DMS79 (cell line): ENCODE data around the gene ARHGAP26.

ENCODE experiments used
- DNase-seq: peaks from one replicate; lab custom pipeline; 2025; lab: John Stamatoyannopoulos, UW

Gene ARHGAP26

GRCh38 chr5:143208365-143208641, 438.1 kb downstream of the ARHGAP26 start:
- DNase-seq: no peak

- no peak for DNase-seq
Measured at GRCh38 chr5:143208781-143209510, 438.8 kb downstream of the ARHGAP26 start.

GRCh38 chr5:143209881-143210395, 439.8 kb downstream of the ARHGAP26 start:
- DNase-seq: no peak

DNA sequence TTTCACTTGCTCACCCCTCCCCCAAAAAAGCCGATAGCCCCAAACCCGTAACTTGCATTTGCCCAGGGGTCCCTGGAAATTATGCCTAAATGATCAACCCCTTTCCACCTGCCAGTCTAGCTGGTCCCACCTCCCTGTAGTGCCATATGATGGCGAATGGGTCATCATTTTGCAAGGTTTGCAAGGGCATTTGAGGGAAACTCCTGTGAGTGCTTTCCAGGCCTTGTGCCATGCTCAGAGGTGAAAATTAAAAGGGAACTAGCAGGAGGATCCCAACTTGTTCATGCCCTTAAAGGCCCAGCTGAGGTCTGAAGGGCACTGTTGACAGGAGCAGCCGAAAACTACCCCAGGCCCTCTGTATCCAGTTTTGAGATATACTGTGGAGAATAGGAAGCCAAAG, 440.4 kb downstream of the ARHGAP26 start:
- no peak for DNase-seq

DNA sequence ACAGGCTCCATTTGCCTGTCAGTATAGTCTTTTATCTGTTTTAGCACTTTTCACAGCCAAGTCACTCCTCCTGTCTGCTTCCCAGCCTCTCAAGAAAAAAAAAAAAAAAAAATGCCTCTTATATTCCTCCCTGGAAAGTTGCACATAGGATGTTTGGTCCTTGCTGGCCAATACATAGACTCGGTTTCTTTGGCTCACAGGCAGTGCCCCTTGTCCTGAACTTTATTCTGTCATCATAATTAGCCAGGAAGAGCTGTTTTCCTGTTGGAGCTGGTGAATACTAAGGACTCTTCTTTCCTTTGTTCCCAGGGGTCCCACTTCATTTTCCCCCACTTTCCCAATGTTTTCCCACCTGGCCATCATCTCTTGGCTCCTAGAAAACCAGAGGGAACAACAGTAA, 442.1 kb downstream of the ARHGAP26 start:
- DNase-seq: no peak

- no peak for DNase-seq
Measured at GRCh38 chr5:143213231-143213850, 443.2 kb downstream of the ARHGAP26 start.

DNA sequence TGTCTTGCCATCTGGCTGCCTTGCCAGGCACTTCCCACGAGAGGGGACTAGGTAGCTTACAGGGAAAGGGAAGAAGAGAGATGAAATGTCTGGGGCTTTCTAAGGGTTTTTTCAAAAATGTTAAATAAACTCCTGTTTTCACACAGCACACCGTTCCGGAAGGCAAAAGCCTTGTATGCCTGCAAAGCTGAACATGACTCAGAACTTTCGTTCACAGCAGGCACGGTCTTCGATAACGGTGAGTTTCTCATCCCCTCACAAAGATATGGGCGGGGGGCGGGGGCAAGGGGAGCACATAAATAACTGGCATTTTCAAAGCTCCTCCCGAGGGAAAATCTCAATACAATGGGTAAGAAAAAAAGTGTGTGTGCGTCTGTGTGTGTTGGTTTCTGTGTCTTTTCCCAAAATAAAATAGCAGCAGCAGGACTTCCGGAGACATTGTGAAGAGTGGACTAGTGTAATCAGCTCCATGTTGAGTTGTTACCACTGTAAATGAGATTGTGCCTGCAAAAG, 443.7 kb downstream of the ARHGAP26 start:
- DNase-seq: no peak

- no peak for DNase-seq
Measured at GRCh38 chr5:143214458-143214857, 444.3 kb downstream of the ARHGAP26 start.

DNA sequence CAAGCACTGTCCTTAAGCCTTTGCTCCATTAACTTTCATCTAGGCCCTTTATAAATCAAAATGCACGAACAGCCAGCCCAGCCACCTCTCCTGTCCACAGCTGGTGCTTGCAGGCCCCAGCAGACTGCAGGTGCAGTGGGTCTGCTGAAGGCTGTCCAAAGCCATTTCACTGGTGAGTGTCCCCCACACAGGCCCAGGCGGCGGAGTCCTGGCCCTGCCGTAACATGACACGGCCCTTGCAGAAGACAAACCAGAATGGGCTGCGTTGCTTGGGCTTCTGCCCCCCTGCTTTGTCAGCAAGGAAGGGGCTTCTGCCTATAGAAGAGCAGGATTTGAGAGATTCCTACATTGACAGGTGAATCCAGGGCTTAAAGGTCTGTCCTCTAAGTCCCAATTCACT, 444.7 kb downstream of the ARHGAP26 start:
- DNase-seq: no peak

DNA sequence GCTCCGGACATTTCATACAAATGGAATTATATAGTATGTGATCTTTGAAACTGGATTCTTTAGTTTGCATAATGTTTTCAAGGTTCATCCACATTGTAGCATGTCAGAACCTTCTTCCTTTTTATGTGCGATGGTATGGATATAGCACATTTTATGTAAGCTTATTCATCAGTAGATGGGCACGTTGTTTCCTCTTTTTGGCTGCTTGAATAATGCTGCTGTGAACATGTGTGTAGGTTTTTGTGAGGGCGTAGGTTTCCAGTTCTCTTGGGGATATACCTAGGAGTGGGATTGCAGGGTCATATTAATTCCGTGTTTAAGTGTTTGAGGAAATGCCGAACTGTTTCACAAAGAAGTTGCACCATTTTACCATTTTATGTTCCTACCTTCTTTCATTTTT, 445.5 kb downstream of the ARHGAP26 start:
- DNase-seq: no peak

DNA sequence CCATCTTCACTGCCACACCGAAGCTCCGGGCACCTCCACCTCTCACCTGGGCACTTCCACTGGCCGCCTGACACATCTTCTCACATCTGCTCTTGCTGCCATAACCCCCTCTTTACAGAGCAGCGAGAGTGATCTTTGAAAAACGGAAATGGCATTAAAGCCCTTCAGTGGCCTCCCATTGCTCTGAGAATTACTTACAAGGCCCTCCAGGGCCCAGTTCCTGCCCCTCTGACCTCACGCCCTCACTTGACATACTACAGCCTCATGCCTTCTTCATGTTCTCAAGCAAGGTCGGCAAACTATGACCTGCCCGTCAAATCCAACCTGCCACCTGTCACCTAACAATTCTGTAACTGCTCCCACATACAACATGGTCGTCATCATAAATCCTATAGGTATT, 446.0 kb downstream of the ARHGAP26 start:
- DNase-seq: no peak

DNA sequence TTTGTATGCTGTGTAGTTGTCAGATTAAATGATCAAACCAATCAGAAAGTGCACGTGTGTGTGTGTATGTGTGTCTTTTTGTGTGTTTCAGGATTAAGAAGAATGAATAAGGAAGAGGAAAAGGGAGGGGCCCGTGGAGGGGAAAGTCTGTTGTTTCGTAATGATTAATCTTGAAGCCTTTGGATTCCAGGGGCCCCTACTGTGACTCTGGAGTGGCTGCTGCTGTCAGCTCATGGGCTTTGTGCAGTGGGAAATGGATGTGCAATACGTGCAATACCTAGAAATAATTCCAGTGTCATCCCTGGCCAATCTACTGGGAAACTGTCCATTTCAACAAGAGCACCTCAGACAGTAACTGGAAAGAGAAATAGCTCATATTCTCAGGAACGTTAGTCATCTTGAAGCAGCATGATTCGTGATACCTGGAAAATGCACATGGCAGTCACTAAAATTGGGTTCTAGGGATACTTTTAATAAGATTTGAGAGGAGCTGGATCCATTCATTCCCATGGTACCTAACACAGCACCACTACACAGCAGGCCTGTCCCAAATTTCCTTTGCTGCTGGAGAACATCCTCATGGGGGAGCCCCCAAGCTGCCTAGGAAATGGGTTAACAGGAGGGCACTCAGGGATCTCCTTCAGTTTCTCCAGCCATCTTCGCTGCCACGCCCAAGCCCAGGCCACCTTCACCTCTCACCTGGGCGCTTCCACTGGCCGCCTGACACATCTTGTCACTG, 447.1 kb downstream of the ARHGAP26 start:
- DNase-seq: no peak

GRCh38 chr5:143217804-143218160, 447.6 kb downstream of the ARHGAP26 start:
- DNase-seq: no peak

DNA sequence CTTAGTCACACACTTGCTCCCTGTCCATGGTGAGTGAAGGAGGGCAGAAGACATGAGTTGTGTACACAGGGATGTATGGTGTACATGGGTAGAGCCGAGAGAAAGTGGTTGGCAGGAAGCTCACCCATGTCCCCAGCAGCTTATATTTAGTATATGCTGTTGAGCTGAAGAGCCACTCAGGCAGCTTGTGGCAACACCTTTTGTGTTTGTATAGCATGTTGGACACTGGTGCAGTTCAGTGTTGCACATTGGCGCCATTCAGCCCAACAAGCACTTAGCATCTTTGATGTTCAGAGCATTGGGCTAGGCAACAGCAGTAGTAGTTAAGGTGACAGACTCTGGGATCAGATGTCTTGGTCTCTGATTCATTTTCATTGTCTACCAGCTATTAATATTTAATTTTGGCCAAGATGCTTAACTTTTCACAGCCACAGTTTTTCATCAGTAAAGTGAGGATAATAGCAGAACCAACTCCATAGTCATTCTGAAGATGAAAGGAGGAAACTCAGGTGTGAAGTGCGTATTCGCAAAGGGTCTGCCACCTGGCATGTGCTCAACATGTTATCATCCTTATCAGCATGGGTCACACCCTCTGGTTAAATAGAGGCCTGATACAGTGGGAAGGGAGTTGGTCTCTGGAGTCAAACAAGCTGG, 448.5 kb downstream of the ARHGAP26 start:
- DNase-seq: no peak

- DNase-seq: no peak
Measured at GRCh38 chr5:143219696-143220095, 449.5 kb downstream of the ARHGAP26 start.

DNA sequence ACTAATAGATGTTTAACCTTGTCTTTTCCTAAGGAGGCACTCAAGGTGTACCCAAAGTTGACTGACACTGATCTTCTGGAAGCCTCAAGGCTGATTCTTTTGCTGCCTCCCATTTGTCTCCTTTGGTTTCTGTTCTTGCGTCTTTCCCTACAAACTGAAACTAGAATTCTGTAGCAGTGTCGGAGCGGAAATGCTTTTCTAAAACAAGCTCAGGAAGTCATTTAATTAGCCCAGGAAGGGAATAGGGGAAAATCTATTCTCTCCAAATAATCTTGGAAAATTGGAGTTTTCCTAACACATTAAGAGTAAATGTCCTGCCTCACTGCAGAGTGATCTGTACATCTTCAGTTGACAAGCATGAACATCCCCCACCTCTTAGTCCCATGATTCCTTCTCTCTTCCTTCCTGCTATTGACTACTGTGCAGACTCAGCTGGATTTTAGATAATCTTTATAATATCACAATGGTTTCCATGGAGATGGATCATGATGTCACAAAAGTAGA, 450.6 kb downstream of the ARHGAP26 start:
- no peak for DNase-seq

GRCh38 chr5:143222287-143223231, 452.4 kb downstream of the ARHGAP26 start:
- peak; percentile 75 for DNase-seq

GRCh38 chr5:143224672-143225071, 454.5 kb downstream of the ARHGAP26 start:
- no peak for DNase-seq

- DNase-seq: no peak
Measured at GRCh38 chr5:143225511-143225910, 455.3 kb downstream of the ARHGAP26 start.

DNA sequence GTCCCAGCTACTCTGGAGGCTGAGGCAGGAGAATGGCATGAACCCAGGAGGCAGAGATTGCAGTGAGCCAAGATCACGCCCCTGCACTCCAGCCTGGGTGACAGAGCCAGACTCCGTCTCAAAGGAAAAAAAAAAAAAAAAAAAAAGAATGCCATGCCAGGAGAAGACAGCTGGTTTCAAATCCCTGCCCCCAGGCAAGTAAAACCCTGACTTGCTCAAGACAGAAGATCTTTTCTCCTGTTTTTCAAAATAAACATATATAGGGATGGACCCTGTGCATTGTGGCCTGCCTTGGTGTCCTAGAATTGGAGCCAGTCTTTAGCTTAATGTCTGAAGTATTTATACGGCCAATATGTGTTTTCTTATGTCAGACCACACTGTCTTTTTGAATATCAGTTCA, 456.2 kb downstream of the ARHGAP26 start:
- DNase-seq: no peak

GRCh38 chr5:143226872-143227271, 456.7 kb downstream of the ARHGAP26 start:
- no peak for DNase-seq
